Type B pancreatic cell (in vitro differentiated cells): ENCODE results near the gene GRIK2. TPM values are rescaled to one million over a fixed set of nuclear protein-coding genes. Genes with fewer than 3 reads are reported as not detected.

ENCODE experiments used
- DNase-seq: peaks from one replicate; pipeline ENCODE4 v3.0.0; 2021; ENCODE audit warnings: mixed read lengths; ENCODE audit not compliant: unreplicated experiment; ENCODE audit errors: extremely low spot score
- H3K27ac Mint-ChIP-seq: 2 replicates; pipeline ENCODE4 v1.8.0; 2021; ENCODE audit warnings: mild to moderate bottlenecking, mixed read lengths
- H3K27me3 Mint-ChIP-seq: 2 replicates; pipeline ENCODE4 v1.8.0; 2021; ENCODE audit warnings: mixed read lengths
- H3K36me3 Mint-ChIP-seq: 2 replicates; pipeline ENCODE4 v1.8.0; 2021; ENCODE audit warnings: mixed read lengths
- H3K4me1 Mint-ChIP-seq: one replicate; pipeline ENCODE4 v1.8.0; 2021; ENCODE audit warnings: mixed read lengths; ENCODE audit not compliant: unreplicated experiment
- H3K4me3 Mint-ChIP-seq: 2 replicates; pipeline ENCODE4 v1.8.0; 2021; ENCODE audit warnings: mild to moderate bottlenecking, mixed read lengths
- H3K9me3 Mint-ChIP-seq: 2 replicates; pipeline ENCODE4 v1.8.0; 2021; ENCODE audit warnings: mixed read lengths
- CTCF ChIP-seq: fragments of 200-600 bp; sonication (generic); conservative IDR thresholded peaks from 2 replicates; pipeline ENCODE4 v1.5.0; 2021; ENCODE audit warnings: antibody characterized with exemption, mild to moderate bottlenecking
- total RNA-seq: library from RNA; stranded (reverse); gene quantifications from 2 replicates; pipeline ENCODE4 v1.2.1, GENCODE V29; 2021; ENCODE audit warnings: low replicate concordance

GRIK2 gene
- total RNA-seq, 1 donor from 2014 or later, result 4.8 TPM

GRCh38 chr6:101539510-101540245 is 146.2 kb downstream of the GRIK2 start:
- Mint-ChIP-seq H3K9me3 (no peaks in the 10 kb centered on the region), H3K36me3 (no peaks in the 10 kb centered on the region), H3K4me1 (no peaks in the 10 kb centered on the region), H3K27ac (no peak overlapping the region), H3K4me3 (no peak overlapping the region), H3K27me3 (no peaks in the 10 kb centered on the region)
- no peak for TF ChIP-seq CTCF
- no peak for DNase-seq

GRCh38 chr6:101541894-101542293 is 148.4 kb downstream of the GRIK2 start:
- no peak for TF ChIP-seq CTCF
- Mint-ChIP-seq H3K9me3 (no peaks in the 10 kb centered on the region), H3K27me3 (no peaks in the 10 kb centered on the region), H3K36me3 (no peaks in the 10 kb centered on the region), H3K27ac (no peak overlapping the region), H3K4me1 (no peaks in the 10 kb centered on the region), H3K4me3 (no peak overlapping the region)
- DNase-seq, result no peak

GRCh38 chr6:101543796-101544195 is 150.3 kb downstream of the GRIK2 start:
- H3K9me3 Mint-ChIP-seq, result no peaks in the 10 kb centered on the region
- no peak overlapping the region for H3K27ac Mint-ChIP-seq
- H3K4me3 Mint-ChIP-seq, result no peak overlapping the region
- DNase-seq, result no peak
- no peak for TF ChIP-seq CTCF
- H3K4me1 Mint-ChIP-seq, result no peaks in the 10 kb centered on the region
- no peaks in the 10 kb centered on the region for H3K36me3 Mint-ChIP-seq
- no peaks in the 10 kb centered on the region for H3K27me3 Mint-ChIP-seq

GRCh38 chr6:101544286-101544685 is 150.8 kb downstream of the GRIK2 start:
- no peaks in the 10 kb centered on the region for H3K36me3 Mint-ChIP-seq
- H3K9me3 Mint-ChIP-seq, result no peaks in the 10 kb centered on the region
- TF ChIP-seq CTCF, result no peak
- no peaks in the 10 kb centered on the region for H3K27me3 Mint-ChIP-seq
- H3K4me3 Mint-ChIP-seq, result no peak overlapping the region
- DNase-seq, result no peak
- no peak overlapping the region for H3K27ac Mint-ChIP-seq
- no peaks in the 10 kb centered on the region for H3K4me1 Mint-ChIP-seq

- no peaks in the 10 kb centered on the region for H3K9me3 Mint-ChIP-seq
- no peak for TF ChIP-seq CTCF
- H3K4me1 Mint-ChIP-seq, result no peaks in the 10 kb centered on the region
- H3K27me3 Mint-ChIP-seq, result no peaks in the 10 kb centered on the region
- H3K4me3 Mint-ChIP-seq, result no peak overlapping the region
- DNase-seq, result no peak
- no peaks in the 10 kb centered on the region for H3K36me3 Mint-ChIP-seq
- H3K27ac Mint-ChIP-seq, result no peak overlapping the region
These were observed 151.7 kb downstream of the GRIK2 start for GRCh38 chr6:101545191-101545590.
